Fibroblast of mammary gland (primary cell): ENCODE data around the gene APOB.

Source experiments
- DNase-seq: peaks from one replicate; pipeline ENCODE4 v3.0.0-alpha.2; 2010; ENCODE audit warnings: low read depth
- H3K4me3 ChIP-seq: 2 replicates; pipeline ENCODE4 v1.5.1; 2011; ENCODE audit warnings: low read depth, mild to moderate bottlenecking, low read length, moderate library complexity; ENCODE audit not compliant: control insufficient read depth
- TF ChIP-seq, protein P1 (sequence below): conservative IDR thresholded peaks from 2 replicates; pipeline ENCODE4 v1.5.1; 2011; ENCODE audit warnings: low read depth, low read length, inconsistent platforms; ENCODE audit not compliant: control insufficient read depth, insufficient read depth

APOB gene

DNA sequence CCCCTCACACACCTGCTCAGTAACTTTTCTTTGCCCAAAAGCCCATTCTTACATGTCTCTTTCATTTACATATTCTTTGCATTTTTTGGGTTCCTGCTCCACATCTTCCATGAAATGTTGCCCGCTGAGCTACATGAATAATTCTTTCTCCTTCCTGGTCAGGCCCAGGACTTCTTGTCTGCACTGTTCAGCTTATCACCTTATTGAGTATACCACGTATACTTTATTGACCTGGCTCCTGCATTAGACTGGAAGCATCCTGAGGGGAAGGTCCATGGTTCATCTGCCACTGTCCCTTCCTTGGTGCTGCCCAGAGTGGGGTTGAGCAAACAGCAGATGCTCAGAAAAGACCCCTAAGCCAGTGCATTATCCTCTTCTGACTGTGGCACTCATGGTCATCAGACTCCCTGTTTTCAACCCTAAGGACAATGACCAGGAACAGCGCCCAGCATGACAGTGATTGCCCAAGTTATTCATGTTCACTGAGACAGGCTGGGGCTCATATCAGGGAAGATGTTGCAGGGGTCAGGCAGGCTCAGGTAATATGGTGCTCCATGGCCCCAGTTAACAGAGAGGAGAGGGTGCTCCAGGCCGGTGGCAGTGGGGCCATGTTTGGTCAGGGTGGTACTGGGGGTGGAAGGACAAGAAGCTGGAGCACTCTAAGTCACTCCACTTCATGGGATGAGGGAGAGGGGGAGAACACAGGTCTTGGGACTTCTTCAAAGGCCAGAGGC is 7.7 kb downstream of the APOB start:
- no peak overlapping the region for H3K4me3 ChIP-seq
- TF ChIP-seq, protein P1, sequence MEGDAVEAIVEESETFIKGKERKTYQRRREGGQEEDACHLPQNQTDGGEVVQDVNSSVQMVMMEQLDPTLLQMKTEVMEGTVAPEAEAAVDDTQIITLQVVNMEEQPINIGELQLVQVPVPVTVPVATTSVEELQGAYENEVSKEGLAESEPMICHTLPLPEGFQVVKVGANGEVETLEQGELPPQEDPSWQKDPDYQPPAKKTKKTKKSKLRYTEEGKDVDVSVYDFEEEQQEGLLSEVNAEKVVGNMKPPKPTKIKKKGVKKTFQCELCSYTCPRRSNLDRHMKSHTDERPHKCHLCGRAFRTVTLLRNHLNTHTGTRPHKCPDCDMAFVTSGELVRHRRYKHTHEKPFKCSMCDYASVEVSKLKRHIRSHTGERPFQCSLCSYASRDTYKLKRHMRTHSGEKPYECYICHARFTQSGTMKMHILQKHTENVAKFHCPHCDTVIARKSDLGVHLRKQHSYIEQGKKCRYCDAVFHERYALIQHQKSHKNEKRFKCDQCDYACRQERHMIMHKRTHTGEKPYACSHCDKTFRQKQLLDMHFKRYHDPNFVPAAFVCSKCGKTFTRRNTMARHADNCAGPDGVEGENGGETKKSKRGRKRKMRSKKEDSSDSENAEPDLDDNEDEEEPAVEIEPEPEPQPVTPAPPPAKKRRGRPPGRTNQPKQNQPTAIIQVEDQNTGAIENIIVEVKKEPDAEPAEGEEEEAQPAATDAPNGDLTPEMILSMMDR, result no peak
- DNase-seq, result no peak

DNA sequence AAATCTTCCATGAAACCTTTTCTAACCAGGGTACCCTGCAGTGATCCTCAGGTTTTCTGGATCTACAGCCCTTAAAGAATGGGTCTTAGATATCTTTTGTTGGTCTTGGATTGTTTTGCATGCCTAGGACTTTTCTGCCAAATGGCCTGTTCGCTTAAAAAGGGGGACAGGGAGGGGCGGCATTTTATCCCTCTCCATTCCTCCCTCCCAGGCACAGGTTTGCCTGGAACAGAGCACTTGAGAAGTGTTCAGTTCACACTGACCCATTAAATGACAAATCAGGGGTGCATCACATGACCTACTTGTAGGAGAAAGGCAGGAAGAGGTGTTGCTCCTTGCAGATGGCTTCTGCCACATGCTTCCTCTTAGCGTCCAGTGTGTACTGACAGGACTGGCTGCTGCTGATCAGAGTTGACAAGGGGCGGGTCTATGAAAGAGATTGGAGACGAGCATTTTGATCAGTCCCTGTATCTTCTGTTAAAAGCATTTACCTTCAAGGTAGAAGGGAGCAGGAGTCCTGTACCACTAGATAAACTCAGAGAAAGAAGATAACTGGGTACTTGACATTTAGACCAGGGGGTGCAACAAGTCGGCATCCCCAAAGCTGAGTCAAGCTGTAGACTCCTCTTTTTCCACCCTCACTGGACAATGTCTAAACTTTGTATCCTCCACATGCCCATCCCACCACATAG is 8.4 kb downstream of the APOB start:
- no peak for DNase-seq
- H3K4me3 ChIP-seq, result no peak overlapping the region
- TF ChIP-seq, protein P1, result no peak

DNA sequence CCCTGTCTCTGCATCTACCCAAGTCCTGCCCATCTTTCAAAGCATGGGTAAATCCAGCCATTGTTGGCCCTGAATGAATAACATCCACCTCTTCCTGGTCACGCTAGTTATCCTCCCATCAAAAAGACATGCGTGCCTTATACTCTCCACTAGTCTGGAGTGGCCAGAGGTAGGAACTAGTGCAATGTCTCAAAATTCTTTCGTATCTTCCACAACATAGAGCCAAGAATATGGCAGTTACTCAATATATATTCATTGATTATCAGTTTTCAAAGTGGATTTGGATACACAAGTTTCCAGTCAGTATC is 8.9 kb downstream of the APOB start:
- DNase-seq, result no peak
- TF ChIP-seq, protein P1, result no peak
- no peak overlapping the region for H3K4me3 ChIP-seq

DNA sequence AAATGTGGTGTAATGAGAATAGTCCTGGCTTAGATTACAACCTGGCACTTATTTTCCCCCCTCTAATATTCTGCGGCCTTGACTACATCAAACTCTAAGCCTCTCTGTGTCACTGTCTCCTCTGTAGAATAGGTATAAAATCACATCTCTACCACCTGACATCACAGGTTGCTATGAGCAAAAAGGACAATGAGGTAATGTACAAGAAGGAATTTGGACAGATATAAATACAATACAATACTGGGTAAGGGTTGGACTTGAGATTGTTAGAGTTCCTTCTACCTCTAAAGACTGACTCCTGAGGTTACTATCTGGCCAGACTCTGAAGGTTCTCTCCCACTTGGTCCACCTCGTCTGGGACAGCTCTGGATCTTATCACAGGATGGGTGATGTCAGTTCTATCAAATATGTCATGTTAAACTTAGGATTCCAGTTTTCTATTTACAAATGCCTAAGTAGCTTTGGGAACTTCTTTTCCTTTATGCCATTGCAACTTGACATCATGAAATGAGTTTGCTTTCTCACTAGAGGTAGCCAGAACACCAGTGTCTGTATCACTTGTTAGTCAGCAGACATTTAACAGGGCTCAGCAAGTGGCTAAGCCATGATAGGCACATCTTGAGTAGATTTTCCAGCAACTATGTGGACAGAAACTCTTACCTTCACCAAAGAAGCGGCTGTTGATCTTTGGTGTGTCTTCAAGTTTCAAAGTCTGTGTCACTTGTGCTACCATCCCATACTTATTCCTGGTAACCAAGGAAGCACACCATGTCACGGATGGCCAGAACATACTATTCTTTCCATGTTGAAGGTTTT is 9.5 kb downstream of the APOB start:
- DNase-seq, result no peak
- TF ChIP-seq, protein P1, result no peak
- no peak overlapping the region for H3K4me3 ChIP-seq

DNA sequence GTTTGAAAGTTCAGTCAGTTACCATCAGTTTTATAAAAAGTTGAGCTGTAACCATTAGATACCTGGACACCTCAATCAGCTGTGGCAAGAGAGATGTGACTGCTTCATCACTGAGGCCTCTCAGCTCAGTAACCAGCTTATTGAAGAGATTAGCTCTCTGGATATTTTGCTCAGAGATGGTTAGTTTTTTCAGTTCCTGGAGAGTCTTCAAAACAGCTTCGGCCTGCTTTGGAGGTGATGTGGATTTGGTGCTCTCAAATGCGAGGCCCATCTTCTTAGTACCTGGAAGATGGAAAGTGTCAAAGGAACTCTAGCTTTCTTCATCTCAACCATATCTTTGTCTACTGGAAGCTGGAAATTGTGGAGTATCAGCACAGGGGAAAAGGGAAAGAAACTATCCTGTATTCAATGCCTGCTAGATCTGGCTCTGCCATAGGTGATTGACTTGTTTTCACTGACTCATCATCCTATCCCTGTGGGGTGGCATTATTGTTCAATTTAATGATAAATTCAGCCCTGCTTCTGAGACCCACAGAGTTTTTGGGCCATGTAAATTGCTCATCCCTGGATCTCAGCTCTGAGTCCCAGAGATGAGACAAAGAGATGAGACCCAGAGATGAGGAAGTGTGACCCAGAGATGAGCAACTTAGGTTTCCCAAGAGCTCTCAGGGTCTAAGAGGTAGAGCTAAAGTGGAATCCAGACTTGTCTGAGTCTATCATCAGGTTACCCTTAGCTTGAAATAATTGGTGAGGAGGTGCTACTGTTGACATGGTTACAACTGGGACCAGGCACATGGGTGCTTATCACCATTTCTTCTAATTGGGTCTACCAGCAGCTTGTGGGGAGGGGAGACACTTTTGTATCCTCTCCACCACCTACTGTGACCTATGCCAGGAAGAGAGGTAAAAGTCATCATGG is 10.4 kb downstream of the APOB start:
- no peak for DNase-seq
- TF ChIP-seq, protein P1, result no peak
- H3K4me3 ChIP-seq, result no peak overlapping the region

DNA sequence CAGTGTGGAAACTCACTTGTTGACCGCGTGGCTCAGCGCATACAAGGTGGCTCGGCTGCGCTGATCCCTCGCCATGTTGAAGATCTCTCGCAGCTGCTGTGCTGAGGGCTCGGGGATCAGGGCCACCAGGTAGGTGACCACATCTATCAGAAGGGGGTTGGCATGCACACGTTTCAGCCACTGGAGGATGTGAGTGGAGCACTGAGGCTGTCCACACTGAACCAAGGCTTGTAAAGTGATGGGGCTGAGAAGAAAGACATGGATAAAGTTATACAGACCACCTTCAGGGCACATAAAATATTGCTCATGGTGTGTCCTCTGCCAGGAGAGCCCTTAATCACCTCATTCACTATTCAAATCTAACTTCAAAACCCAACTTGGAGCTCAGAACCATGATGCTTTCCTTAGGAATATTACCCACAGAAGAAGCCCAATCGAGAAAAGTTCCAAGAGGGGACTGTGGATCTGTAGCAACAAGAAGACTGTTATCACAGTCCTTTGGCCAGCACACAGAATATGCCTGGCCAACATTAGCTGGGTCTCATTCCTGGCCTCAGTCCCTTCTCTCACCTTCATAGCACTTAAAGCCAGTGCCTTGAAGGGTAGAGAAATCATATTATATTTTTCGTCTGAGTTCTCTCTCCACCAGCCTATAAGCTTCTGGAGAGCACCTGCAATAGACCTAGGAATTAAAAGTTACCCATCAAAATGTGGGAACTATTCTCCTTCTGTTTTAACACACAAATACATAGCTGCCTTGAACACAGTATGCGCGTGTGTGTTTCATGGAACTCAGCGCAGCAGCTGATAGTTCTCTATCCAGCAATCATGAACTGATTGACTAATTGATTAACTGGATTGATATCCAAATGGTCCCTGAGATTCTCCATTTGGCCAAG is 11.3 kb downstream of the APOB start:
- H3K4me3 ChIP-seq, result no peak overlapping the region
- TF ChIP-seq, protein P1, result no peak
- no peak for DNase-seq
